ENCODE measurements around the gene MYPOP. TPM values are rescaled to one million over a fixed set of nuclear protein-coding genes. Genes with fewer than 3 reads are reported as not detected.

Gene MYPOP
- total and polyA plus RNA-seq, 9 of the 15 experiments (the other 6 are each of a cell fraction or from before 2014, with no cell fraction given) = 0.32 to 7.6 (median 1.6) TPM

GRCh38 chr19:45901912-45902650 lies at the start of gene MYPOP (continued):
- TF ChIP-seq ZNF398 (CRISPR knock-in tag; IDR thresholded peaks at IDR 0.05) (no peak), TRIM25 (IDR thresholded peaks at IDR 0.05; ENCODE audit: borderline replicate concordance) (peak; percentile 83; the same call in 1 of the 2 replicates), SETDB1 (IDR thresholded peaks at IDR 0.05; ENCODE audit: low read length) (no peak), CEBPB (tag; IDR thresholded peaks at IDR 0.05) (no peak), ATF3 (IDR thresholded peaks at IDR 0.05) (no peak), ATF3 (CRISPR knock-in tag; conservative IDR thresholded peaks at IDR 0.05) (no peak), ZNF780A (CRISPR knock-in tag; IDR thresholded peaks at IDR 0.05) (no peak), RUNX1 (IDR thresholded peaks at IDR 0.05; ENCODE audit: low read depth) (no peak), STAT5A (IDR thresholded peaks at IDR 0.05; ENCODE audit: borderline replicate concordance, low read length) (no peak), KDM4B (IDR thresholded peaks at IDR 0.05; ENCODE audit: borderline replicate concordance in 2 of 2, low read depth in 1 of 2) (no peak), CBX5 (IDR thresholded peaks at IDR 0.05; ENCODE audit: borderline replicate concordance, low read depth) (no peak), KDM5B (IDR thresholded peaks at IDR 0.05; ENCODE audit: insufficient replicate concordance, low read depth, low read length) (no peak), RB1 (IDR thresholded peaks at IDR 0.05; ENCODE audit: low read depth) (no peak), ZNF175 (CRISPR knock-in tag; IDR thresholded peaks at IDR 0.05; ENCODE audit: low read depth) (no peak), SMARCE1 (IDR thresholded peaks at IDR 0.05) (peak; percentile 34; the same call in 1 of the 2 replicates), SIRT6 (IDR thresholded peaks at IDR 0.05; ENCODE audit: low read depth, low read length) (no peak), HDGF (IDR thresholded peaks at IDR 0.05) (no peak), MLLT1 (IDR thresholded peaks at IDR 0.05) (no peak), ZNF695 (CRISPR knock-in tag; IDR thresholded peaks at IDR 0.05) (no peak), NCOR1 (IDR thresholded peaks at IDR 0.05) (no peak), ZNF551 (CRISPR knock-in tag; IDR thresholded peaks at IDR 0.05) (no peak), ARID1B (IDR thresholded peaks at IDR 0.05) (0 out of 2 replicates have a peak, but pooled peaks have one; percentile 32)
